Loucy (cell line): Measurements from ENCODE around the gene GRB10.

Experiments used
- EZH2phosphoT487 ChIP-seq: fragments of 200-600 bp; IDR thresholded peaks from 2 replicates; pipeline ENCODE4 v1.6.1; 2018; ENCODE audit warnings: antibody characterized with exemption, mild to moderate bottlenecking, moderate library complexity, borderline replicate concordance
- TF ChIP-seq, protein P1 (sequence below): fragments of 200-600 bp; sonication (generic); conservative IDR thresholded peaks from 2 replicates; pipeline ENCODE4 v1.5.1; 2014; ENCODE audit warnings: mild to moderate bottlenecking, antibody characterized with exemption, low read length

GRCh38 chr7:50682573-50682972, 100.1 kb downstream of the GRB10 start:
- TF ChIP-seq, protein P1, sequence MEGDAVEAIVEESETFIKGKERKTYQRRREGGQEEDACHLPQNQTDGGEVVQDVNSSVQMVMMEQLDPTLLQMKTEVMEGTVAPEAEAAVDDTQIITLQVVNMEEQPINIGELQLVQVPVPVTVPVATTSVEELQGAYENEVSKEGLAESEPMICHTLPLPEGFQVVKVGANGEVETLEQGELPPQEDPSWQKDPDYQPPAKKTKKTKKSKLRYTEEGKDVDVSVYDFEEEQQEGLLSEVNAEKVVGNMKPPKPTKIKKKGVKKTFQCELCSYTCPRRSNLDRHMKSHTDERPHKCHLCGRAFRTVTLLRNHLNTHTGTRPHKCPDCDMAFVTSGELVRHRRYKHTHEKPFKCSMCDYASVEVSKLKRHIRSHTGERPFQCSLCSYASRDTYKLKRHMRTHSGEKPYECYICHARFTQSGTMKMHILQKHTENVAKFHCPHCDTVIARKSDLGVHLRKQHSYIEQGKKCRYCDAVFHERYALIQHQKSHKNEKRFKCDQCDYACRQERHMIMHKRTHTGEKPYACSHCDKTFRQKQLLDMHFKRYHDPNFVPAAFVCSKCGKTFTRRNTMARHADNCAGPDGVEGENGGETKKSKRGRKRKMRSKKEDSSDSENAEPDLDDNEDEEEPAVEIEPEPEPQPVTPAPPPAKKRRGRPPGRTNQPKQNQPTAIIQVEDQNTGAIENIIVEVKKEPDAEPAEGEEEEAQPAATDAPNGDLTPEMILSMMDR: no peak
- TF ChIP-seq EZH2phosphoT487: no peak
